ENCODE measurements around the gene METTL21C.

The METTL21C gene

DNA sequence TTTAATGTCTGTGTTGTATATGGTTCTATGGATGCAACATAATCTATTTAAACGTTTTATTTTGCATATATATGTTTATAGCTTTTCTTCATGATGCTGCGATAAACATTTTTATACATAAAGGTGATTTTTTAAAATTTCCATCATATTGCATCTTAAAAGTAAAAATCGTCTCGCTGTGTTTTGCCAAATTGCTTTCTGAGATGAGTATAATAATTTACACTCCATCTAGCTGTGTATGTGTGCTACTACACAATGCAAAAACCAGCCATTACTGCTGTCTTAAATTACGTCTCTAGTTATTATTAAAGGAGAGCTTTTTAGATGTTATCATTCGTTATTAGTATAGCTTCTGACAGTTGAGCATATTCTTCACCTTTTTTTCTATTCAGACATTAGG, 37.2 kb downstream of the METTL21C start:
- DNase-seq, result no peak

DNA sequence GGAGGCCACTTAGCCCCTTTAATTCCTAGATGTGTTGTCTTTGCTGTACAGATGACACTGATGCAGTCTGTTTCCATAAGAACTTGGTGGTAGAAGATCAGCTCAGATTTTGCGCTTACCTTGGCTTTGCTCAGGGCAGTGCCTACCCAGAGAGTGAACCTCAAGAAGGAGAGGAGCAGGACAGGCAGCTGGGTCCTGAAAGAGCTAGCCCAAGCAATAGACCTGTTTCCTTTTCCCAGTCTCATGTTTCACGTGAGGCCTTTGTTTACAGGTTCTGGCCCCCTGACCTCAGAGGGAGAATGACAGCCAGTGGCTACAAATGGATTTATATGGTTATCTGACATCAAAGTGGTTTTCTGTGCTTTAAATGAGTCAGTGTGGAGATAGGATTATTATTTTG, 40.1 kb downstream of the METTL21C start:
- DNase-seq, result no peak

DNA sequence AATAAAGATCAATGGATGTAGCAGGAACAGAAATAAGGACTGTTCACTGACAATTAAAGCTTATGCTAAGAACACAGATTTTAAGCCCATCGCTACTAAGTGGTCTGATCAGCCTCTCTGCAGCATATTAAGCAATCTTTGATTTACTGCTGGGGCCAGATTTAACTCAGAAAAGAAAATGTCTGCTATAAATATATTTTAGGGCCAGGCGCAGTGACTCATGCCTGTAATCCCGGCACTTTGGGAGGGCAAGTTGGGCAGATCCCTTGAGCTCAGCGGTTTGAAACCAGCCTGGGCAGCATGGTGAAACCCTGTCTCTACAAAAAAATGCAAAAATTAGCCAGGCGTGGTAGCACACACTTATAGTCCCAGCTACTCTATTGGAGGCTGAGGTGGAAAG, 43.0 kb downstream of the METTL21C start:
- no peak for DNase-seq

DNA sequence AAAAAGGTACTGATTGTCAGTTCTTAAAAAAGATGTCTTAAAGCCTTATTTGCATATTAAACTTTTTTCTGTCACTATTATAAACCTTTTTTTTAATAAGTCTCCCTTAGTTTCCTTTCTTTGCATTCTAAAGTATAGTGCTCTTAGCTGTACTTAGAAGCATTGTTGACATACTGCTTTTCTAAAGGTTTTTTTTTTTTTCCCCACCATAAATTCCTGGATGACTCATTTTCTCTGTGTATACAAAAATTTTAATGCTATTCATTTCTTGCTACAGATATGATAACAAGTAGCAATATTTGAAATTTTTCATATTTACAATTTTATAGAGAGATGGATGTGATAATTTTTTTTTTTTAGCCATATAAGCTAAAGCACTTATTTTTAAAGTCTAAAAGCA, 43.5 kb downstream of the METTL21C start:
- no peak for DNase-seq

DNA sequence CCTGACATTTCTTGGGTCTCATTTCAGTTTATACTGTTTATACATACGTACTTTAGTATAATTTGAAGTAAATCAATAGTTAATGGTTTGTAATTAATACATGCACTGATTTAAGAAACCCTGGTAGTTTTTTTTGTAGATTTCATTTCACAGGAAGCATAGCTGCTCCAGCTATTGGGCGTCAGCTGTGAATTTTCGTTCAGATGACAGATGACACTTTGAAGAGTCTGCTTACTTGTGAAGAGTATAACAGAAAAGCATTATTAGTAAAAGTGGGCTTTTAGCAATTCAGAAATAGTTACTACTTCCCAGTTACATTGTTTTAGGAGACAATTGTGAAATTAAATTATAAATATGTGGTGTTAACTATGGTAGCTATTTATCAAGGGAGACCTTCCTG, 44.4 kb downstream of the METTL21C start:
- no peak for DNase-seq

DNA sequence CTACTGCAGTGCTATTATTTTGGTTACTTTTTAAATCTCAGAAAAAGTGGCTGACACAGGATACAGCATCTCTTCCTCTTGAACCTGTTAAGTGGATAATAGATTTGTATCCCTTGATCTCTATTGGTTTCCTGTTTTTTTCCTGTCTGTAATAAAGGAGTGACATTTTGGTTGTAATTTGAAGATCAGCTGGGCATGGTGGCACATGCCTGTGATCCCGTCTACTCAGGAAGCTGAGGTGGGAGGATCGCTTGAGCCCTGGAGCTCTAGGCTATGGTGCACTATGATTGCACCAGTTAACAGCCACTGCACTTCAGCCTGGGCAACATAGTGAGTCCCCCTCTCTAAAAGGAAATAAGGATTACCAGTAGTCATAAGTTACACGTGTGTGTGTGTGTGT, 46.8 kb downstream of the METTL21C start:
- DNase-seq, result no peak

DNA sequence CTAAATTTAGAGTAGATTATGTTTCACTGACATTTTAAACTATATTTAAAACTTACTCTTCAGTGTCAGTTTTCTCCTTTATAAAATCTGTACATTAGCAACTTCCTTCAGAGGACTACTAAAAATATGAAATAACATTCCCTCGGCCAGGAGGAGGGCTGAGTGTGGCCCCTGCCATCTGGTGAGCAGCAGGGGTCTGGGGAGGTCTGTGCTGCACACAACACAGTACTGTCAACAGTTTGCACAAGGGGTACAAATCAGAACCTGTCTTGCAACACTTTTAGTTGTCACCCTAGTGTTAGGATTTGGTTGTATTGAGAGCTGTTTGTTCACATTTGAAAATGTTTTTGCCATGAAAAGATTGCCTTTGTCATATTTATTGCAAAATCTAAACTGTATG, 49.1 kb downstream of the METTL21C start:
- DNase-seq, result no peak

DNA sequence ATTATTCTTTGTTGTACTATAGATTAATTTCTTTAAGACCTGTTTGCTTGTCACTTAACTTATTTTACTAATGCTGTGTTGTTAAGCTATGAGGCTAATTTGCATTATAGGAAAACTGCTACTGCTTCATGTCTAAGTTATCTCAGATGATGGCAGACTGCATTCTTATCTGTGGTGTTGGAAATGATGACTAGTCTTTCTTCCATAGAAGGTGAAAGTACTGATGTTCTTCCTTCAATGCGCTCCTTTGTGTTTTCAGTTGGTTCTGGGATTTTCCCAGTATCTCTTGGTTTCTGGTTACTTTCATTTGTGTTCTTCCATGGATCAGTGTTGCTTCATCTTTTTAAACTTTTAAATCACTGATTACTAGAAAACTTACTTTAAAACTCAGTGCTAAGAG, 51.2 kb downstream of the METTL21C start:
- DNase-seq, result no peak

DNA sequence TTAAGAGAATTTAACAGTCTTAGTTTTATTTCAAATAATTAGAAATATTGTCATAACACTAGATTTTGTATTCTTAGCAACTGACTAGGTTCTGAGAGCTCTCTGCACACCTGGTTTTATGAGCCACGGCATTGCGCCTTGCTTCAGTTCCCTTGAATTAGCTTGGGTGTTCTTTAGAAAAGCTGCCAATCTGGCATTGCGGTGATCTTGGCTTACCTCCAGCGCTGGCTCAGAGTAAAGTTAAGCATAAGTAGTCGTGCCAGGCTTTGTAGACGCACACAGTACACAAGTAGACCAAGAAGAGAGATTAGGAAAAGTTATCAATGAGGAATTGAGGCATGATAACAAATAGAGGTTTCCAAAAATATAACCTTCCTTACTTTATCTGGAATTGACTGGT, 52.4 kb downstream of the METTL21C start:
- DNase-seq, result no peak

DNA sequence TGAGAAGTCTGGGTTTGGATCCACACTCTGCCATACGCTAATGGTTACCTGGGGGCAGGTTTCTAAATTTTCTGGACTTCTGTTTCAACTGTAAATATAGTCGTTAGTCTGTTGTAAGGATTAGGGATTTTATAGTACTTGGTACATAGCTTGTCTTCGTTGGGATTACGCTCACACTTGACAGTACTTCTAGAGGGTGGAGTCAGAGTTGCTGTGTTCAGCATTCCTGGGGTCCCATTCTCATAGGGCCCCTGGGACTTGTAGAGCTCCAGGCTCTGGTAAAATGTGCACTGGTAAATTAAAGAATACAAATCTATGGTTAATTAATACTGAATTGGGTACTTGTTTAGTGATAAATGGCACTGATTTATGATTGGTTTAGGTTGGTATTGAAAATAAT, 52.8 kb downstream of the METTL21C start:
- DNase-seq, result no peak

DNA sequence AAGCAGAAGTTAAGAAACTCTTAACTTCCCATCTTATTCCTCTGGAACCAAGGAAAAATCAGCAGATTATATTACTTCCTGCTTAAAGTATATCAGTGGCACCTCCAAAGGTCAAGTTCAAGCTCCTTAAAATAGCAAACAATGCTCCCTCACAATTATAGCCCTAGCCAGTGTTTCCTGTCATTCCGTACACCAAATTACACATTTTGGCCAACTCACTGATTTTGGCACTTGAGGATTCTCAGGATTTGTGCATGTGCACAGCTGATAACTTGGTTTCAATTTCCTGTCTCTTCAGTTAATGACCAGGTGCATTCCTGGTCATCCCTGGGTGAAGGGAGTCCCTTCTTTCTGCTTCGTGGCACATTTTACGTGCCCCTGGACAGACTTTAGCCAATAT, 56.1 kb downstream of the METTL21C start:
- no peak for DNase-seq
